ENCODE data around the gene SLC36A3. TPM values are rescaled to one million over a fixed set of nuclear protein-coding genes. Genes with fewer than 3 reads are reported as not detected.
A peak's percentile ranks its signal among the peaks of the same experiment; 100 is the strongest.

SLC36A3 gene
- total RNA-seq, result not detected

DNA sequence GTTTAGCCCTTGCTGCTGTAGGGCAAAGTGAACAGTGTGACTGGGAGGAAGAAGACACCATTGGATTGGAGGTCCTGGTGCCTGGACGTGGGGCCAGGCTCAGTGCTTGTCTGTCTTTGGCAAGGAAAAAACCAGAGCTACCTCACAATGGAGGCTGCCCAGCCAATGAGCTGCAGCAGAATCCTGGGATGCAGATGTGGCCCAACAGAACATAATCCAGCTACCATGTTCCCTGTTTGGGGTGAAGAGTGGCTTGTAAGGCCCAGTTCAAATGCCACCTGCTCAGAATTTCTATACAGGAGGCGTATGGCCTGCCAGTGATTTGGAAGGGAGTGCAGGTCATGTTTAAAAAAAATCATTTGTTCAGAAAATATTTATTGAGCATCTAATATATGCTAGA lies at the start of gene SLC36A3:
TSS of gene SLC36A3 (minus strand) at position 101 of the 400 bp plus-strand sequence. CDS start 412 bp downstream, outside the sequence.
- Histone ChIP-seq H3K27me3 (no peaks in the 10 kb centered on the region), H3K4me3 (no peak within 1 kb of the TSS), H3K36me3 (no peaks in the 10 kb centered on the region), H3K9me3 (no peaks in the 10 kb centered on the region), H3K27ac (no peak within 1 kb of the TSS), H3K4me1 (no peaks in the 10 kb centered on the region)
- no peak for DNase-seq (ENCODE audit: low spot score in 2 of 2)
- TF ChIP-seq POLR2AphosphoS5 (IDR thresholded peaks at IDR 0.05) (no peak), POLR2A (IDR thresholded peaks at IDR 0.05) (no peak), CTCF (IDR thresholded peaks at IDR 0.05) (no peak)
- intact Hi-C loops (cut with DNase I; ENCODE audit: low total_unique reads), result no loop called here

DNA sequence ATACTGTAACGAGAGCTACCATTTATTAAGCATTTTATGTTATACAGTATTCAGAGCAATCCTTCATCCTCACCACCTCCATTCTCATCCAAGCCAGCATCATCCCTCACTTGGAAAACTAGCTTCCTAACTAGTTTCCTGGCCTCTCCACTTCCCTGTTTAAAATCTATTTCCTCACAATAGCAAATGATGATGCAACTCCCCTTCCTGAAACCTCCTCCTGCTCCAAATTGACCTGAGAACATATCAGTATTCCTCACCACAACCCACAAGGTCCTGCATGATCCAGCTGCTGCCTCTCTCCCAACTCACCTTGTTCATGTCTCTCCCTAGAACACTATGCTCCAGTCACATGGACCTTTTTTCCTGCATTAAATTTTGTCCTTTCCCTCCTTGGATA lies 48.1 kb upstream of the SLC36A3 start:
- no peak overlapping the region for H3K4me3 ChIP-seq
- H3K27ac ChIP-seq, result no peak overlapping the region
- no peak for DNase-seq (ENCODE audit: low spot score in 2 of 2)
- H3K27me3 ChIP-seq, result no peaks in the 10 kb centered on the region
- H3K9me3 ChIP-seq, result no peaks in the 10 kb centered on the region
- H3K4me1 ChIP-seq, result no peaks in the 10 kb centered on the region
- TF ChIP-seq POLR2AphosphoS5 (IDR thresholded peaks at IDR 0.05) (no peak), CTCF (IDR thresholded peaks at IDR 0.05) (no peak), POLR2A (IDR thresholded peaks at IDR 0.05) (no peak)
- intact Hi-C loops (cut with DNase I; ENCODE audit: low total_unique reads), result no loop called here
- no peaks in the 10 kb centered on the region for H3K36me3 ChIP-seq

GRCh38 chr5:151348789-151349188 lies 45.2 kb upstream of the SLC36A3 start:
- no peaks in the 10 kb centered on the region for H3K4me1 ChIP-seq
- no peak overlapping the region for H3K4me3 ChIP-seq
- H3K9me3 ChIP-seq, result no peaks in the 10 kb centered on the region
- H3K36me3 ChIP-seq, result no peaks in the 10 kb centered on the region
- intact Hi-C loops (cut with DNase I; ENCODE audit: low total_unique reads), result no loop called here
- no peak for DNase-seq (ENCODE audit: low spot score in 2 of 2)
- no peak for TF ChIP-seq POLR2A (IDR thresholded peaks at IDR 0.05)
- TF ChIP-seq CTCF (IDR thresholded peaks at IDR 0.05), result no peak
- no peak for TF ChIP-seq POLR2AphosphoS5 (IDR thresholded peaks at IDR 0.05)
- H3K27me3 ChIP-seq, result peaks cover 0 to 4% of the 10 kb centered on the region in 2 donors
- no peak overlapping the region for H3K27ac ChIP-seq

GRCh38 chr5:151347369-151347768 lies 43.8 kb upstream of the SLC36A3 start, which contains the start of gene SLC36A2:
SLC36A2 (minus strand) TSS chr5:151347559; CDS start chr5:151347460, 99 bp downstream.
- no peak for DNase-seq (ENCODE audit: low spot score in 2 of 2)
- Histone ChIP-seq H3K36me3 (no peaks in the 10 kb centered on the region), H3K9me3 (no peaks in the 10 kb centered on the region), H3K27me3 (peaks cover 0 to 4% of the 10 kb centered on the region in 2 donors), H3K27ac (no peak within 1 kb of the TSS), H3K4me1 (no peaks in the 10 kb centered on the region), H3K4me3 (no peak within 1 kb of the TSS)
- TF ChIP-seq POLR2AphosphoS5 (IDR thresholded peaks at IDR 0.05) (no peak), CTCF (IDR thresholded peaks at IDR 0.05) (no peak), POLR2A (IDR thresholded peaks at IDR 0.05) (no peak)
- intact Hi-C loops (cut with DNase I; ENCODE audit: low total_unique reads), result no loop called here

DNA sequence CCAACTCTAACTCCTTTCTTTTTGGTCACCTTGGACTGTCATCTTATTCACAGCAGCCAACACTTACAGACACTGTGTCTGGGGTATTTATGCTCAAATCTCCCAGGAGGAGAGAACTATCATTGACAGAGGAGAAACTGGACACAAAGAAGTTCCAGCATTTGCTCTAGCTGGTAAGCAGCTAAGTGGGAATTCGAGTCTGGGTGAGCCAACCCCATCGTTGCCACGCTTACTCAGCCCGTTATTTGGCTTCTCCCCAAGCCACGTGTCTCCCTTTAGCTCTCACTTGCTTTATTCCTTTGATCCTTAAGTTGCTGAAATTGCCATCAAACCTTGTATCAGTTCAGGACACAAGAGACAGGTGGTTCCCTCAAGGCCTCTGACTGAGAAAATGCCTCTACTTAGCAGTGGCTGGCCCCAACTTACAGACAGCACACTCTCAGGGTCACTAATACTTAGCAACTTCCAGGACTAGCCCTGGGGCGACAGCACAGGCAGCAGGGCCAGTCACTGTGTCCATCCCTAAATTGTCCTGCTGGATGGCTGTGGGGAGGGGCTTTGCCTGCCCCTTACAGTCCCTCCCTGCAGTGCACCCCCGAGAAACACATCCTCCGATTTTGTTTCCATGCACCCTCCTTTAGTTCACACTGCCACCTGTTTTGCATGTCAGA lies 42.4 kb upstream of the SLC36A3 start:
- TF ChIP-seq POLR2A (IDR thresholded peaks at IDR 0.05) (no peak), CTCF (IDR thresholded peaks at IDR 0.05) (no peak), POLR2AphosphoS5 (IDR thresholded peaks at IDR 0.05) (no peak)
- H3K36me3 ChIP-seq, result no peaks in the 10 kb centered on the region
- no peaks in the 10 kb centered on the region for H3K9me3 ChIP-seq
- intact Hi-C loops (cut with DNase I; ENCODE audit: low total_unique reads), result no loop called here
- peak overlapping the region in 1 of 2 donors; percentile 55 for H3K27ac ChIP-seq
- no peak for DNase-seq (ENCODE audit: low spot score in 2 of 2)
- H3K4me3 ChIP-seq, result no peak overlapping the region
- no peaks in the 10 kb centered on the region for H3K4me1 ChIP-seq
- H3K27me3 ChIP-seq, result peaks cover 0 to 4% of the 10 kb centered on the region in 2 donors
